Lung (tissue), 12 donors: ENCODE measurements around the gene RNF121. TPM values are rescaled to one million over a fixed set of nuclear protein-coding genes. Genes with fewer than 3 reads are reported as not detected.

ENCODE experiments used
- ATAC-seq: fragments of 200-7000 bp; cut with Tn5 transposase; one replicate; pipeline ENCODE4 v1.9.1; 2020; ENCODE audit warnings: moderate number of reproducible peaks; ENCODE audit not compliant: insufficient read depth, low FRiP score
- DNase-seq, 3 donors: peaks; one replicate each; pipeline ENCODE4 v3.0.0-alpha.2; 2013 to 2017
- H3K27ac ChIP-seq, 2 donors: one replicate each; pipeline ENCODE4 v1.5.1; 2013; ENCODE audit warnings: mild to moderate bottlenecking in 2 of 2, moderate library complexity in 2 of 2, control low read depth in 1 of 2, inconsistent platforms in 1 of 2, low read depth in 1 of 2, low read length in 1 of 2
- H3K27me3 ChIP-seq, 3 donors: one replicate each; pipeline ENCODE4 v1.5.1; 2013; ENCODE audit warnings: low read length in 2 of 3; ENCODE audit not compliant: control insufficient read depth in 3 of 3, insufficient read depth in 3 of 3
- H3K36me3 ChIP-seq, 4 donors: one replicate each; pipeline ENCODE4 v1.5.1; 2013; ENCODE audit warnings: low read length in 4 of 4, mild to moderate bottlenecking in 1 of 4, moderate library complexity in 1 of 4; ENCODE audit not compliant: control insufficient read depth in 4 of 4, insufficient read depth in 4 of 4
- H3K4me1 ChIP-seq, 5 donors: one replicate each; pipeline ENCODE4 v1.5.1; 2013; ENCODE audit warnings: low read length in 5 of 5, mild to moderate bottlenecking in 2 of 5, moderate library complexity in 1 of 5; ENCODE audit not compliant: control insufficient read depth in 5 of 5, insufficient read depth in 5 of 5
- H3K4me3 ChIP-seq: one replicate; pipeline ENCODE4 v1.5.1; 2013; ENCODE audit warnings: mild to moderate bottlenecking, control low read depth, moderate library complexity
- H3K9ac ChIP-seq, 2 donors: one replicate each; pipeline ENCODE4 v1.5.1; 2013; ENCODE audit warnings: low read length in 2 of 2, control low read depth in 1 of 2; ENCODE audit not compliant: insufficient read depth in 1 of 2
- H3K9me3 ChIP-seq, 4 donors: one replicate each; pipeline ENCODE4 v1.5.1; 2013; ENCODE audit warnings: low read length in 3 of 4, mild to moderate bottlenecking in 1 of 4, moderate library complexity in 1 of 4; ENCODE audit not compliant: control insufficient read depth in 4 of 4, insufficient read depth in 3 of 4
- WGBS, 2 donors: extraction: QIAGEN DNeasy Blood & Tissue Kit; methylation state at CpG; one replicate each; pipeline ENCODE4 v1.1.7; 2013; 5-methylcytosine and 5-hydroxymethylcytosine counted together
- polyA plus RNA-seq, 2 donors: library from polyadenylated mRNA; stranded (reverse); fragments of 200-250 nt; gene quantifications; one replicate each; pipeline ENCODE4 v1.2.1, GENCODE V29; 2013
- total RNA-seq, 2 donors: library from RNA; depleted of rRNA in 1 of 2; stranded (reverse); fragments of >200 nt in 1 of 2; gene quantifications; one replicate each; pipeline ENCODE4 v1.2.1, GENCODE V29; 2014 to 2021
- TF ChIP-seq, protein P1 (sequence below): IDR thresholded peaks from 2 replicates; pipeline ENCODE4 v1.5.1; 2012; ENCODE audit warnings: mild to moderate bottlenecking; ENCODE audit errors: control extremely low read depth, extremely low read depth
- donor health status: control.
- donor health status: control.
- donor health status: Bipolar disorder and iron deficiency.
- donor health status: healthy.
- donor health status: DM: yes; HTN: yes; CAD: no.

Gene RNF121
- total and polyA plus RNA-seq, 4 donors, result 14.0 to 30.2 (median 27.6) TPM

- 90 to 91% methylated on average over 4 of the region's 4 CpGs for WGBS, 2 donors
- no peak for ATAC-seq
Observed at GRCh38 chr11:71935338-71935925, 6.6 kb downstream of the RNF121 start.

DNA sequence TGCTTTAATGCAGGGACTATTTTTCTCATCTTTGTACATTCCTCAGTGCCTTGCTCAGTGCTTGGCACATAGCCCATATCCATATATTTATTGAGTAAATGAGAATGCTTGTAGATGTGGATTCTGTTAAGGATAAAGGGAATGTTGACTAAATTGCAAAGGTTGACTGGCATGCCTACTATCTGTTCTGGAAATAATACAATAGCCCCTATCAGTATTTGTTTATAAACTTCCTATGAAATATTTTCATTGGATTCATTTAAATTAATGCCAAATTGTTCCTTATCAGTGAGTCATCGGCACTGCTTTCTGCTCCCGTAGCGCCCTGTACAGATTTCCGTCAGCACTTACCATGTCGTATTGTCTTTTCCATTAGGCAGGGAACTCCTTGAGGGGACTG, 8.0 kb downstream of the RNF121 start:
- no peaks in the 10 kb centered on the region for H3K9me3 ChIP-seq
- ATAC-seq, result no peak
- DNase-seq, result no peak
- H3K27ac ChIP-seq, result no peak overlapping the region
- H3K27me3 ChIP-seq, result no peaks in the 10 kb centered on the region
- peaks cover 0 to 1% (median 0%) of the 10 kb centered on the region in 4 donors for H3K36me3 ChIP-seq
- no peak overlapping the region for H3K4me3 ChIP-seq
- TF ChIP-seq, protein P1, sequence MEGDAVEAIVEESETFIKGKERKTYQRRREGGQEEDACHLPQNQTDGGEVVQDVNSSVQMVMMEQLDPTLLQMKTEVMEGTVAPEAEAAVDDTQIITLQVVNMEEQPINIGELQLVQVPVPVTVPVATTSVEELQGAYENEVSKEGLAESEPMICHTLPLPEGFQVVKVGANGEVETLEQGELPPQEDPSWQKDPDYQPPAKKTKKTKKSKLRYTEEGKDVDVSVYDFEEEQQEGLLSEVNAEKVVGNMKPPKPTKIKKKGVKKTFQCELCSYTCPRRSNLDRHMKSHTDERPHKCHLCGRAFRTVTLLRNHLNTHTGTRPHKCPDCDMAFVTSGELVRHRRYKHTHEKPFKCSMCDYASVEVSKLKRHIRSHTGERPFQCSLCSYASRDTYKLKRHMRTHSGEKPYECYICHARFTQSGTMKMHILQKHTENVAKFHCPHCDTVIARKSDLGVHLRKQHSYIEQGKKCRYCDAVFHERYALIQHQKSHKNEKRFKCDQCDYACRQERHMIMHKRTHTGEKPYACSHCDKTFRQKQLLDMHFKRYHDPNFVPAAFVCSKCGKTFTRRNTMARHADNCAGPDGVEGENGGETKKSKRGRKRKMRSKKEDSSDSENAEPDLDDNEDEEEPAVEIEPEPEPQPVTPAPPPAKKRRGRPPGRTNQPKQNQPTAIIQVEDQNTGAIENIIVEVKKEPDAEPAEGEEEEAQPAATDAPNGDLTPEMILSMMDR, result no peak
- peaks cover 0 to 13% (median 0%) of the 10 kb centered on the region in 5 donors for H3K4me1 ChIP-seq
- H3K9ac ChIP-seq, result no peak overlapping the region
- 56 to 68% methylated on average over 5 of the region's 5 CpGs for WGBS, 2 donors

More at GRCh38 chr11:71935338-71935925, 6.6 kb downstream of the RNF121 start:
- H3K4me1 ChIP-seq, result peaks cover 0 to 10% (median 5%) of the 10 kb centered on the region in 5 donors
- H3K36me3 ChIP-seq, result peaks cover 0 to 1% (median 0%) of the 10 kb centered on the region in 4 donors
- TF ChIP-seq, protein P1, result no peak
- no peak for DNase-seq
- no peak overlapping the region for H3K9ac ChIP-seq
- no peak overlapping the region for H3K4me3 ChIP-seq
- no peak overlapping the region for H3K27ac ChIP-seq
- no peaks in the 10 kb centered on the region for H3K27me3 ChIP-seq
- no peaks in the 10 kb centered on the region for H3K9me3 ChIP-seq

DNA sequence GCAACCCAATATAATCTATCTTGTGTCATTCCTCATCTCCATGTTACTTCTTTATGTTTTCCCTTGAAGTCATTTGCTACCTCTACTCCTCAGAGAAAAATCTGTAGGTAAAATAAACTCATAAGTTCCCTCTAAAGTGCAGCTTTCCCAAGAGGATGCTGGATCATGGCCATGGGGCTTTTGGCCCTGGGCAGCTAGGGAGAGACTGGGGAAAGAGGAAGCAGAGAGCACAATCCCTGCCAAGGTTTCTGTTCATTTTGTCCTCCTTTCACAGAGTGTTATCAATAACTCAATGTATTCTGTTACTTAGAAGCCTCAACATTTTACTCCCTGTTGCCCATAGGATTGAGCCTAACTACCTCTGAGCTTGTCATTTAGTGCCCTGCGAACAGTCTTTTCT, 9.0 kb downstream of the RNF121 start:
- H3K4me1 ChIP-seq, result peaks cover 0 to 13% (median 0%) of the 10 kb centered on the region in 5 donors
- DNase-seq (peak in 1 of 3 donors; percentile 17), ATAC-seq (no peak)
- no peaks in the 10 kb centered on the region for H3K27me3 ChIP-seq
- peaks cover 0 to 1% (median 0%) of the 10 kb centered on the region in 4 donors for H3K36me3 ChIP-seq
- no peak overlapping the region for H3K4me3 ChIP-seq
- no peak overlapping the region for H3K27ac ChIP-seq
- 93 to 97% methylated on average over 1 of the region's 1 CpG for WGBS, 2 donors
- H3K9ac ChIP-seq, result no peak overlapping the region
- H3K9me3 ChIP-seq, result no peaks in the 10 kb centered on the region
- TF ChIP-seq, protein P1, result no peak
